ENCODE results near the gene SASH1.

- no peak for TF ChIP-seq CTCF (IDR thresholded peaks at IDR 0.05)
- no peak for TF ChIP-seq POLR2A (IDR thresholded peaks at IDR 0.05)
- TF ChIP-seq POLR2AphosphoS5 (IDR thresholded peaks at IDR 0.05; ENCODE audit: insufficient read depth in 1 of 2, low read depth in 1 of 2) = no peak
Measured at GRCh38 chr6:148461986-148462577, 119.4 kb downstream of the SASH1 start.
